Eye (tissue), 1 donor: ENCODE measurements around the gene UCK2.

Experiments used
- DNase-seq: peaks from one replicate; pipeline ENCODE4 v3.0.0-alpha.2; 2015

Gene UCK2

DNA sequence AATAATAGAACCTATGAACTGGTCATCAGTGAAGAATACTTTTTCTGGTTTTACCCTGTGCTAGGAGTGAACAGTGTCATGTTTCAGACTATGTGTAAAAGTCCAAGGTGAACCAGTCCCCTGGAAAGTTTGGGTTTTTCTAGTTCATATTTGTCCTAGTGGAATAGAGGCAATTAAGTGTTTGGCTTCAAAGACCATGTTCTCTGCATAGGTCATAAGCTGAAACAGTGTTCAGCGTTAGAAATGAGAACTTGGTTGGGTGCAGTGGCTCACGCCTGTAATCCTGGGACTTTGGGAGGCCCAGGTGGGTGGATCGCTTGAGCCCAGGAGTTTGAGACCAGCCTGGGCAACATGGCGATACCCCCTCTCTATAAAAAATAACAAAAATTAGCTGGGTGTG, 77.5 kb downstream of the UCK2 start:
- no peak for DNase-seq

DNA sequence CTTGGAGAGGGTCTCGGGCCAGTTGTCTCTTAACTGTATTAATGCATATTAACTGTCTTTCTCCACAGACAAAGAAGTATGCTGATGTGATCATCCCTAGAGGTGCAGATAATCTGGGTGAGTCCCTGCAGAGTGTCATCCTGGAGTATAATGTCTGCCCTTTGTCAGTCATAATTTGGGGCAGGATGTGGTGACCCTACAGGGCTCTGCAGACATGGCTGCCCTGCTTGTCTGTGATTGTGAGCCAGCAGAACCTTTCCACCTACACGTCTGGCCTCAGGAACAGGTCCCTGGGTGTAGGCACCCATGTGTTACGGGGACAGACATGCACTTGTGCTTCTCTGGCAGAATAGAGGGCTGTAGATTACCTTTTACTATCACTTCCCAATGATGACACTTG, 78.4 kb downstream of the UCK2 start:
- no peak for DNase-seq

DNA sequence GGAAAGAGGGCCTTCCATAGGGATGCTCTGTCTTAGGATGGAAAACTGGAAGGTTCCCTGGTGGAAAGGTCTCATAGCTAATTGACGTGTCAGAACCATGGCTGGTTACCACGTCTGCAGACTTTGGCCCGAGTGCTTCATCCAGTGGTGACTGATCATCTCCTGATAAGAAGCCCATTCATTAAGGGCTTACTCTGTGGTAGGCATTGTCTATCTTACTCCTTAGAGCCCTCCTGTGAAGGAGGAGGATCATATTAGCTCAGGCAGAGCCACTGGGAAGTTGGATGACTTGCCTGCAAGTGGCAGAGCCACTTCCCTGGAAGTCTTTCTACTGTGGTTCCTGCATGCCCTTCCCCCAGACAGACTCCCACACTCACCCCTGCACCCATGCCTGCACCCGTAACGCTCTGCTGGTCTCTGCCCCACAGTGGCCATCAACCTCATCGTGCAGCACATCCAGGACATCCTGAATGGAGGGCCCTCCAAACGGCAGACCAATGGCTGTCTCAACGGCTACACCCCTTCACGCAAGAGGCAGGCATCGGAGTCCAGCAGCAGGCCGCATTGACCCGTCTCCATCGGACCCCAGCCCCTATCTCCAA, 79.9 kb downstream of the UCK2 start:
- no peak for DNase-seq

DNA sequence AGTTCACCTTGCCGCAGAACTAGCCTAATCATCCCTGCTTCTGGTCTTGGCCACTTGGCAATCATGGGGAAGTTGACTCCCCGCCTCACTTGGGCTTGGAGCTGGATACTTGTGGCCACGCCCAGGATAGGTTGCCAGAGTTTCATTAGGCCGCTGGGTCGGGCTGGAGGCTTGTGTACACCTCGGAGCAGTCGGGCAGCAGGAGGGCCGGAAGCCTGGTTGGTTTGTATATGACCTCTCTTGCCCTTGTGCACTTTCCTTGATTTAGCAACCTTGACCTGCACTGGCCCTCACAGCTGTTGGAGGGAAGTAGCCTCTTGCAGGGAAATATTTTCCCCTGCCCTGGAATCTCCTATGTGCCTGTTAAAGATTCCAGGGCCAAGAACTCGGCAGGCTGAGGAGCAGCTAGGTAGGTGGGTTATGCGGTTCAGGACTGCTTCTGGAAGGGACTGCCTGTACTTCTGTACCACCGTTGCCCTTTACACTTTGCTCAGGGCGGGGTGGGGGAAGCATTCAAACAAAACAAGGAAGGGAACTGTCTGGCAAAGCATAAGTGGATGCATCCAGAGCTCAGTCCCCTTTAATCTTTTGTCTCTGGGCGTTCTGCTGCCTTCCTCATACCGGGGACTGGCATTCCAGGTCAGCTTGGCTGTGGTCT, 83.5 kb downstream of the UCK2 start:
- no peak for DNase-seq

DNA sequence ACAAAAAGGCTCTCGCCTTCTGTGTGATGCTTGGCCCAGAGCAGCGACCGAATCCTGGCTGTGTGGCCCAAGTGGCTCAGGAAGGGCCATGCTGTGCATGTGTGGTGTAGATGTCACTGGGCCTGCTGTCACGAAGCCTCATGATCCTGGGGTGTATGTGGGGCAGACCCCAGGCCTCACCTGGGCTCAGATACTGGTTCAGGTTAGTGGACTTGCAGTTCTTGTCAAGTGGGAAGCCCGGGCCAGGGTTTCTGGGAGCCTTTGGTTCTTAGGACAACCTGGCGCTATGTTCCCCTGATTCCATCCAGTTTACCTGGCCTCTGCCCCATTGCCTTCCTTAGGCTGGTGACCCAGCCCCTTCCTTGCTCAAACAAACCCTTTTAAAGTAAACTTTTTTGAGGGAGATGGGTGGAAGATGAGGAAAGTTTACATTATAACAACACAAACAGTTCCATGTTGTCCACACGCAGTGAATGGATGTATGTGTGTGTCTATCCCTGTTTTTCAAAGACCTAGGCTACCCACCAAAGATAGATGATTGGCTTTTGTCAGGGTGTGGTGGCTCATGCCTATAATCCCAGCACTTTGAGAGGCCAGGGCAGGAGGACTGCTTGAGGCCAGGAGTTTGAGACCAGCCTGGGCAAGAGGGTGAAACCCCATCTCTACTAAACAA, 84.3 kb downstream of the UCK2 start:
- DNase-seq = no peak

DNA sequence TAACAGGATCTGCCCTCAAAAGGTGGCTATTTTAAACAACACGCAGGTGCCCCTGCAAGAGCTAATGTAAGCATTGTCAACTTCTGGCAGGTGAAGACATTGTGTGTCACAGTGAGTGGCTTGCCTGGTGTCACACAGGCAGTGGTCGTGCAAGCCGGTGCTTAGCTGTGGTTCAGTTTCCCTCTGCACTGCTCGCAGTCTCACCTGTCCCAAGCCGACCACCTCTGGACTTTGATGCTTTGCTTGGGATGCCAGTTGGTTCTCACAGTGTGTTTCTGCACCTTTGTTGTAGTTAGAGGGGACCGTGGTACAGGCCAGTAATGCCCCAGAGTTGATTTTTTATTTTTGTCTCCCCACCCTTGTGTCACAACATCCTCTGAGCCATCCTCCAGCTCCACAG, 85.2 kb downstream of the UCK2 start:
- DNase-seq = no peak

DNA sequence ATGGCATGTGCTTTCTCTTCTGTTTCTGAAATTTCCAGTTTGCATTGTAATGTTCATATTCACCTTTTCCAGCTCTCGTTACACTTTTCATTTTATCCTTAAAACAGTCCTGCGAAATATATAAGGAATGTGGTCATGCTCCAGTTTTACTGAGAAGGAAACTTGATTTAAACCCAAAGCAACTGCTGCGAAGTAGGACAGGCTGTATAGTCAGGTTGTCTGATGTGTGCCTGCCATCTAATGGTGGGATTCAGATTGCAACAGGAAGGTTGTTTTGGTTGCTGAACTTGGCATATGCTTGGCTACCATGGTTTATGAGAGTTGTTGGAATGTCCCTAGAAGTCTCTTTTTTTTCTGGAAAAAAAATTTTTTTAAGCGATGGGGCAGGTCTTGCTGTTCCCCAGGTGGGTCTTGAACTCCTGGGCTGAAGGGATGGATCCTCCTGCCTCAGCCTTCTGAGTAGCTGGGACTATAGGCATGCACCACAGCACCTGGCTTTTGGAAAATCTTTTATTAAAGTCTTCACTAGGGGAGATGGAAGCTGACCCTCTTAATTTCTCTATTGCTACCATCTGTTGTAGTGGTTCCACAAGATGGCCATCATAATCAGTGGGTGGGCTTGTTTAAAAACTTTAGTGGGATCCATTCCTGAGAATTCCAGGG, 86.9 kb downstream of the UCK2 start:
- DNase-seq = peak; percentile 93

DNA sequence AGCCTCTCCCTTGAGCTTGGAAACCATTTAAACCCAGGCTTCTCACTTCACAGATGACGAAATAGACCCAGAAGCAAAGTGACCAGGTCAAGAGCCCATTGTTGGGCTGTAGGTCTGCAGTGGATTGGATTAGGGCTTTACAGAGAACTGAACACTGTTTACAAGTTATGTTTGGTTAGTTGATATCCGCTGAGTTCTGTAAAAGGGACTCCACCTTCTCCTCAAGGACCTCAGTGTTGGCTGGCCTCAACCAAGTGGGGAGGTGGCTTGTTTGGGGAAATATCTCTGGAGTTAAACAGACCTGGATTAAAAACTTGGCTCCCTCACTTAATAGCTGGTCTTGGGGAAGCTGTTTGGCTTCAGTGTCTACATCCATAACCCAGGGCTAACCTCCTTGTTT, 88.1 kb downstream of the UCK2 start:
- DNase-seq = no peak

DNA sequence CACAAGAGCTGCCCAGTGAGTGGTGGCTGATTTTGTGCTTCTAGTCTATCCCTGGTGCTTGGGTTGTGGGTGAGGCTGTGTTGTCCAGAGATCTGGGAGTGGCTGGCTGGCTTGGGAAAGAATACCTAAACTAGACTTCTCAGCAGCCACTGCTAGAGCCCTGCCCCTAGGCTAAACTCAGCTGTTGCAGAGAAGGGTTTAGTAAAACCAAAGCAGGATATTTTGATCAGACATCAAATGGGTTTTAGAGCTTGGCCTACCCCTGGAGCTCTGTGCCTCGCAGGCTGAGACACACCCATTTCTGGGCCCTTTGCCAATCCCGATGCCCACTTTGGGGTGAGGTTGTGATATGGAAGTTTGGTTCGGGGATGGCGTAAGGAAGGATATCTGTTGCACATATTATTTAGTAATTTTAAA, 88.5 kb downstream of the UCK2 start:
- DNase-seq = no peak

DNA sequence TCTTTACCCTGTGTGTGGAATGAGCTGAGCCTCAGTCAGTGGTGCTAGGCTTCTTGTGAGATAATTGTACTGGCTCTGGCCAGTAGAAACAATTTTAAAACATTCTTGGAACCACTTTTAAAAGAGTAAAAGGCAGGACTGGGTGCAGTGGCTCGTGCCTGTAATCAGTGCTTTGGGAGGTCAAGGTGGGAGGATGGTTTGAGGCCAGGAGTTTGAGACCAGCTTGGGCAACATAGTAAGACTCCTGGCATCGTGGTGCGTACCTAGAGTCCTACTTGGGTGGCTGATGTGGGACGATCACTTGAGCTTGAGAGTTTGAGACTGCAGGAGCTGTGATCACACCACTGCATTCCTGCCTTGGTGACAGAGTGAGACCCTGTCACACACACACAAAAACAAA, 89.8 kb downstream of the UCK2 start:
- DNase-seq = no peak

DNA sequence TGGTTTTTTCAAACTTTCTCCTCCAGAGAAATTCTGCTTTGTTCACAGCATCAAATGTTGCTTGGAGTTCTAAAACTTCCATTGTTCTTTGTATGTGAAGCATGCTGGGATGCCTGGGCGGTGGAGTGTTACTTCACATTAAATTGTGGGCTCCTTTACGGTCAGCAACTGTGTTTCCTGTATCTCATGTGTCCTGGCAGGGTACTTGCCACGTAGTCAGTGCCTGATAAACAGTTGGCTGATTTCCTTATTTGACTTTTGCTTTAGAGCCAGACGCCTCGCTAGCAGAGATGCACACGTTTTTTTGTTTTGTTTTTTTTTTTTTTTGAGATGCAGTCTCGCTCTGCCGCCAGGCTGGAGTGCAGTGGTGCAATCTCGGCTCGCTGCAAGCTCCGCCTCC, 96.7 kb downstream of the UCK2 start:
- peak; percentile 15 for DNase-seq

DNA sequence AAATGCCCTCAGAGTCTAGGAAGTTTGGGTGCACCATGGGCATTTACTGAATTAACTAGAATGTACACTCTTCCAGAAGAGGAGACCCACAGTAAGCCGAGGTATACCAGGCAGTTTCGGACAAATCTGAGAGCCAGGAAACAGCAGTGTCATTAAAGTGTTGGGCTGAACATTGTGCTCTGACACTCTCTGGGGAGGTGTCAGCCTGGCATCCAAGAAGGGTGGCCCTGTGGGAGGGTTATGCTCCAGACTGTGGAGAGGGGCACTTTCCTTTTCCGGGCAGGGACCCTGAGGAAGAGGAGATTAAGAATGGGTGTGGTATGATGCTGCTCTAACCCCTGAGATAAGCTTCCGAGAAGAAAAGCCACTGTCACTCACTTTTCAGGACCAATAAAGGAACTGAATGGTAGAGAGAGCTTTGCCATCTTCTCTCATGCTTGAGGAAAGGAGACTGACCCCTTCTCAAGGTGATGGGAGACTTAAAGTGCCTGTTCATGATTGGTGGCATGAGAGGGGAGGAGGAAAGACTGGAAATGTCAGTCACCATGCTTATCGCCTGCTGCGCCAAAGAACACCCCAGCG, 98.2 kb downstream of the UCK2 start:
- no peak for DNase-seq

DNA sequence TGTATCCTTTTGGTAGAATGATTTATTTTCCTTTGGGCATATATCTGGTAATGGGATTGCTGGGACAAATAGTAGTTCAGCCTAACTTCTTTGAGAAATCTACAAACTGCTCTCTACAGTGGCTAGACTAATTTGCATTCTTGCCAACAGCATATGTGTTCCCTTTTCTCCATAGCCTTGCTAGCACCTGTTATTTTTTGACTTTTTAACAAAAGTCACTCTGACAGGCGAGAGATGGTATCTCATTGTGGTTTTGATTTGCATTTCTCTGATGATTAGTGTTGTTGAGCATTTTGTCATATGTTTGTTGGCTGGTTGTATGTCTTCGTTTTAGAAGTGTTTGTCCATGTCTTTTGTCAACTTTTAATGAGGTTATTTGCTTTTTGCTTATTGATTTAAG, 99.8 kb downstream of the UCK2 start:
- DNase-seq = no peak

DNA sequence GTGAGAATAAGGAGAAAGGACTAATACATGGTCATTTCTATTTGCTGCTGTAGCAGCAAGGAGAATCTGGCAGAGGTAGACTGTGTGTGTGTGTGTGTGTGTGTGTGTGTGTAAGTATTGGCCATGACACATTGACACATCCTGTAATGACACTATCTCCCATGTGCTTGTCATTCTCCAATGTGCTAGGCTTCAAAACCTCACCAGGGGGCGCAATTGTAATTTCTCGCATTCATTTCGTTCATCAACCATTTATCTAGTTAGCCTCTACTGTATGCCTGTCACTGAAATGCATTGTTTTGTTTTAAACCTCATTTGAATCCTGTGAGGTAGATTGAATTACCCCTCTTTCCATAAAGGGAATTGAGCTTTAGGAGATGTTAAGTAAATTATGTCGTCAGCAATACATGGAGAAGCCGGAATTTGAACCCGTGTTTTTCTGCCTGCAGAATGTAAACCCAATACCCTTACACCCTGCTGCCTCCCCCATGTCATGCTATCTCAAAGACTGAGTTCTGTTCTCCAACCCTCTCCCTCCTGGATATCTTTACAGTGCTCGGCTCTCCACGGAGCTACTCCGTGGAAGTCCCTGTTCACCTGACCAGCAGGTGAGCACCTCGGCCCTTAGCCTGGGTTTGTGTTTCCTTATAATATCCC, 100.8 kb downstream of the UCK2 start:
- peak; percentile 84 for DNase-seq

DNA sequence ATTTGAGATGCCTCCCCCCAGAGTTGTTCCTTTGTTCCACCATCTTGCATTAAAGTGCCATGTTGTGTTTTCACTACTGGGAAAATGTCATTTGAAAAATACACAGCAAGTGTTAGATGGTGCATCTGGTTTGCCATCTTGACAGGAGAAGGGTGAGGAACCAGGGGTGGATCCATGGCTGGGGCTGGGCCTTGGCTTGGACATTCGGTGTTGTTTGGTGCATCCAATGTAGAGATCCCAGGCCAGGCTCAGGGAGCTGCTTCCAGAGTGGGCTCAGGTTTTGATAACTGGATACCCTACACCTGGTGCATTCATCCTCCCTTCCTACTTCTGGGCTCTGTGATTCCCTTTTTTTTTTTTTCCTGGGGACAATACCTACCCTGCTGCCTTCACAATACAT, 103.5 kb downstream of the UCK2 start:
- DNase-seq = no peak

DNA sequence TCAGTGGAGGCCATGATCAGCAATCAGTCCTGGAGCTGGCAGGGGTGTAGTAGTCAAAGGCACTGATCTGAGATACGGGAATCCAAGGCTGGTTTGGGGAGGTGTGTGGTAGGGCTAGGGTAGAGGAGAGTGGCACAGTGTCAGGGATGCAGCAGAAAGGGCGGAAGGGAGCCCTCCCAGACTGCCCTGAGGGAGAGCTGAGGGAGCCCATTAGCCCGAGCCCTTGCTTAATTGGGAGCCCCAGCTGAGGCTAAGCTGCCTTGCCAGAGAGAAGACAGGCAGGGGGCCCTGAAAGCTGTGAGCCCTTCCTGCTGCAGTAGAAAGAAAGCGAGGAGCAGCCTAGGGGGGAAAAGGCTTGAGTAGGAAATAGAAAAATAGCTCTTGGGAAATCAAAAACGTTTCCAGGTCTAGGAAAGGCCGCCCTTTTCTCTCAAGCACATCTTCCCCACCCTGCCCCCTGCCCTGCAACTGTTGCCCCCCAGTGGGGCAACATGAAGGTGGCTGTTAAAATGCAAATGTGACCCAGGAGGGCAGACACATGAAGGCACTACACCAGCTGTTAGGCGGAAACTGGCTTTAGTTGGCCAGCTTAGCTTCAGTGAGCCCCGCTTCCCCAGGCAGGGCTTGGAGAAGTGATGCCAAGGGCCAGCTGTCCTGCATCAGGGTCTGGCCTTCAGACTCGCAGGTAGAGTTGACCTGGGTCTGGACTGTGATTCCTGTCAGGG, 106.2 kb downstream of the UCK2 start:
- peak; percentile 45 for DNase-seq

DNA sequence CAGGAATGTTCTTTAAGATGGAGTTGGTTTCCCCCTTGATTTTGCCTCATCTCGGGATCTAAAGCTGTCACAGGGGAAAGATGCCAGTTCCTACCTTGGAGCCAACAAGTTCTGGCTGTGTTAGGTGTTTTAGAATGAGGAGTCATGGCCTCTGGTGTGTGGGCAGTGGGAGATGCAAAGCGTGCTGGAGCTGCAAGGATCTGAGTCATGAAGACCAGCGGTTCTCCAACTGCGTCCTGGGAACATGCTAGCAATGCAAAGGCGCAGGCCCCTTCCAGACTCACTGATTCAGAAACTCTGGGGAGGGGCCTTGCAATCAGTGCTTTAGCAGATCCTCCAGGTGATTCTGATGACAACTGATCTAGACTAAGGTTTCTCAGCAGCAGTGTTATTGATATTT, 109.1 kb downstream of the UCK2 start:
- no peak for DNase-seq

DNA sequence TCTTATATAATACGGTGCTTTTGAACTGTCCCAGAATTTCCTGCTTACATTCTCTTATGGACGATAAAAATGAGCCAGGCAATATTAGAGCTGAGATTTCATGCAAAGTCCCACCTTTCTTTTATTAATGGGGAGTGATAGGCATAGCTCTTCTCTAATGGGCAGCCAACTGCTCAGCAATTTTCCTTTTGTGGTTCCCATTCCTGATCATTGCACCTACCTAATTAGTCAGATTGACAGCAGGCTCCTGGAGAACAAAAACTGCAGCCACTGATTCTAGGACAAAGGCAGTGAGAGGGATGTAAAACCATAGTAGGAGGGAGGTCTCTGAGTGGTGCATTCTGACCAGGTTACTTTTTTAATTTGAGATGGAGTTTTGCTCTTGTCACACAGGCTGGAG, 110.4 kb downstream of the UCK2 start:
- peak; percentile 15 for DNase-seq

DNA sequence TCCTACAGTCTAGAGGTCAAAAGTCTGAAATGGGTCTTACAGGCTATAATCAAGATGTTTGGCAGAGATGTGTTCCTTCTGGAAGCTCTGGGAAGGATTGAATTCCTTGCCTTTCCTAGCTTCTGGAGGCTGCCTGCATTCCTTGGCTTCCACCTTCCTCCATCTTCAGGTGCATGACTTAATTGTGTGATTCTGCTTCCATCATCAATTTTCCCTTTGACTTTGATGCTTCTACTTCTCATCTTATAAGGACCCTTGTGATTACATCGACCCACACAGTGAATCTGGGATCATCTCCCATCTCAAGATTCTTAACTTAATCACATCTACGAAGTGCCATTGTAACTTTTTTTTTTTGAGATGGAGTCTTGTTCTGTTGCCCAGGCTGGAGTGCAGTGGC, 111.4 kb downstream of the UCK2 start:
- DNase-seq = no peak

DNA sequence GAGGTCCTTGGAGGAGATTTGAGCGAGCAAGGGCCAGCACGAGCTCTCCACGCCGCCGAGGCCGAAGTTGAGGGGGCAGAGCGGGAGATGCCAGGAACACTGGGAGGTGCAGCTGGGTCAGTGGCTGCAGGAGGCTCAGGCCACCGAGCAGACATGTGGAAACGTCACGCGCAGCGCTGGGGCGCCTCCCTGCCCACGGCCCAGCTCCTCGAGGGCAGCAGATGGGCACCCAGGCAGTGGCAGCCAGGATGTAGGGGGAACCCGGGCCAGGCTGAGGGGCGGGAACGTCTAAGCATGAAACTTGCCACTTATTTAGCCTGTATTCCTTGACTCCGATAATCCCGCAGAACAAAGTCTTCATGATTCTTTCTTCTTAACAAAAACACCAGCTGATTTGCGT, 114.1 kb downstream of the UCK2 start:
- DNase-seq = no peak

DNA sequence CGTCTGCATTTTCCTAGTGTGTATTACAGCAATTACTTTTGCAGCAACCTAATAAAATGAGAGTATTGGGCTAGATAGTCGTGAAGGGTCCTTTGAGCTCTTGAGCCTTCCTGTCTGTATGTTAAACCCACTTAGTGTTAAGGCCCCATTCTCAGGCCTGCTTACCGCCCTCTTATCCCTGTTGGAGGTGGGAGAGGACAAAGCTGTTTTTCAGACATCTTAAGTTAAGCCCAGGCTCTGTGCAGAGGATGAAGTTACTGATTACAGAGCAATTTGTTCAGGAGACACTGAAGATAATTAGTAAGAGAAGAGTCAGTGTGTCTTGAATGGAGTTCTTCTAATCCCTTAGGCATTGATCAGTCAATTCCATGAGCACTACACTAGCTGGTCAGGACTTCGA, 114.6 kb downstream of the UCK2 start:
- no peak for DNase-seq

DNA sequence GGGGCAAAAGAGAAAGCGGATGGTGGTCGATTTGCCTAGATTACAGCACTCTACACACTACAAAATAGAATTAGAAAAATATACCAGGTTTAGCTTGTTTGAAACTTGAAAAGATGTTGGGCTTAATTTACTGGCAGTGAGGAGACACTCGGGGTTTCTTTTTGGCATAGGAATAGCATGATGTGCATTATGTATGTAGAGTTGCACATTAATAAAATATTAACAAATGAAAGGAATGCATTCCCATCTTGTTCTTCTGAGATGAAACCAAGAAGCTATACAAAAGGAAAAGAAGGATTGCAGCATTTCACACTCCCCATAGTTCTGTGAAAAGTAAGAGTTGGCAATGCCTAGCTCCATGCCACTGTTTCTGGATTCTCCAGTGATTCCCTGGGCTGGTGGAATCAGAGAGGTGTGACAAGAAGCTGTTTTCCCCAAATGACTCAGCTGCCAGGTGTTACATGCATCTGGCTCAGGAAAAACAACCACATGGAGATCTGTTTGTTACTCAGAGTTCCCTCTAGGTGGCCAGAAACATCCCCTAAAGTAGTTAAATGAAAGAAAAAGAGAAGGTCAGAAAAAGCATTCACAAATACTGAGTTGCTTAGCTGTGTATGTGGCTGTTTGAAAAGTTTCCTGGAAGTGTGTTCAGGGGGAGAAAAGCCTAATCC, 115.6 kb downstream of the UCK2 start:
- no peak for DNase-seq
